ENCODE results near the gene TMEM150C. TPM values are rescaled to one million over a fixed set of nuclear protein-coding genes. Genes with fewer than 3 reads are reported as not detected.

Gene TMEM150C
- total and polyA plus RNA-seq, 2 of the 8 experiments (the other 6 are each of a cell fraction or from before 2014, with no cell fraction given), result 1.5 to 1.7 TPM

GRCh38 chr4:82601242-82602015 lies 39.6 kb upstream of the TMEM150C start (continued):
- TF ChIP-seq SIRT6 (IDR thresholded peaks at IDR 0.05; ENCODE audit: low read length) (no peak), SP2 (IDR thresholded peaks at IDR 0.05; ENCODE audit: low read length) (no peak), KDM4A (IDR thresholded peaks at IDR 0.05; ENCODE audit: low read depth, low read length, severe bottlenecking) (no peak), ATF3 (IDR thresholded peaks at IDR 0.05; ENCODE audit: insufficient read depth, low read depth, low read length) (no peak), BACH1 (IDR thresholded peaks at IDR 0.05; ENCODE audit: low read length) (no peak), JUN (IDR thresholded peaks at IDR 0.05; ENCODE audit: low read depth, low read length) (no peak)

Data from H1 (cell line).